ENCODE data around the gene NELL1.

Gene NELL1

DNA sequence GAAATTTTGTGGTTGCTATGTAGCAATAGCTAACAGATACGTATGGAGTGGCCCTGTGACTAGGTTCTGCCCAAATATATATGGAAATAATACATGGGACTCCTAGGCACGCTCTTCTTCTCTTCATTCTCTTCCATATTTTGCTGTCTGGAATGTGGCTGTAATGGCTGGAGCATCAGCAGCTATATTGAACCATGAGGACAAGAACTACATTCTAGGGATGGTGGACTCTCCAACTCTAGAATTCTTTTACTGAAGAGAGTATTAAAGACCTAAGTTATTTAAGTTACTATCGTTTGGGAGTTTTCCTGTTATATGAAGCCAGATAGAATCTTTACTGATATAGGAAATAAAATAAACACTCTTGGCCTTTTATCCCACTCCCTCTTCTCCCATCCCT lies 7.5 kb upstream of the NELL1 start:
- FAIRE-seq = no peak
- DNase-seq (ENCODE audit: insufficient read length, low spot score) = no peak

DNA sequence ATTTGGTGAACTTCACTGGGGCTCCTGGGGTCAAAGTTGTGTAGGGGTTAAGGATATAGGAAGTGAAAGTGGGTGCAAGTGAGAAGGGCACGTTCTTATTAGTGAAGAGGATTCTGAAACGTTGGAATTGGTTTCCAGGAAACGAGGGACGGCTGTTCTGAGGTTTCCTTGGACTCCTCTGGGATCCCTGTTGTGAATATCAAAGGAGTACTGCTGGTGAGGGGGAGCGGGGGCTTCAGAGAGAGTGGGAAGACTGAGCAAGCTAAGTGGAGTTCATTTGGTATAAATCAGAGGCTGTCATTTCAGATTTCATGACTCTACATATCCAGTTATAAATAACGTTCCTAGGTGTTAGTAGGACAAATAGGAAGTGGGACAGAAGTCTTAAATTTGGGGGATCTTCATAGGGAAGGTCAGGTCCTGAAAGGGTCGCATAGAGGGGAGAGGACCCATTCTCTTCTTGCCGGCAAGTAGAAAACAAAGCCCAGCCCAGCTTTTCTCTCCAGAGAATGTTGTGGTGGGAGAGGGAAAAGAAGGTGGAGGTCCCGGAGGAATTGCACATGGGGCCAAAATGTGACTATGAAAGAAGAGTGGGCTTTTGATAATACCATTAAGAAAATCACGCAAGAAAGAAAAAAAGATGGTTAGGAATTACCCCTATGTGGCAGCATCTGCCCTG lies 1.1 kb upstream of the NELL1 start:
- FAIRE-seq (no peak), DNase-seq (ENCODE audit: insufficient read length, low spot score) (no peak)

DNA sequence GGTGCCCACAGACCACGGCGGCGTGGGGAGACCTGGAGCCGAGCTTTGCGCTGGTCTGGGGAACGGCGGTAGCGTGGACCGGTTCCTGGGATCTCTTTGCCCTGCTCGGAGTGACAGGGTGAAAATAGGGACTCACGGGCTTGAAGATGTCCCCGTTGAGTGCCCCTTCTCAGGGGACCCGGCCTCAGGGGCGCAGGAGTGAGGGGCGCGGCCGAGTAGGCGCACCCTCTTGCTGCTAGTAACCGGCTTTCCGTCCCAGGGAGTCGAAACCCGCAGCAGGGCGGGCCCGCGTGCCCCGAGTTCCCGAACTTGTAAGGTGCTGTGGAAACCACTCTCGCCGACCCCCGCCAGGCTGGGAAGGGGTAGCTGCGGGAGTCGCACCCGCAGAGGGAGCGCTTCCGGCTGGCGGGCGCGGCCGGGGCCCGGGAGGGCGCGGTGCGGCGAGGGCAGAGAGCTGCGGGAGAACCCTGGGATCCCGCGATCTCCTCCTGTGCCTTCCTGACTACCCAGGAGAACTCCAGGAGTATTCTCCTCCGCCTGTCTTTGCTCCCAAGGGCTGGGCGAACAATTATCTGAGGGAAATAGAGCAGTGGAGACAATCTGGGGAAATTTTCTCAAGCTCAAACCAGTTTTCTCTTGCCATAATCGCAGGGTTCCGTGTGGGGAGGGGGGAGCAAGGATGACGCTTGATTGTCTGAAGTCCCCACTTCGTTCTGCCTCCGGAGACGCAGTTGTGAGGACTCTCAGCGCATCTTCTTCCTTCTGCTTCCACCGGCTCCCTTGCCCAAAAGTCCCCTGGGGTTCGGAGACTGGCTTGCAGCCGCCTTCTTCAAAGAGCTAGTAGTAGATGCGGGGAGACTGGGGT lies 666 bp downstream of the NELL1 start:
- DNase-seq (ENCODE audit: insufficient read length, low spot score) (no peak), FAIRE-seq (no peak)

DNA sequence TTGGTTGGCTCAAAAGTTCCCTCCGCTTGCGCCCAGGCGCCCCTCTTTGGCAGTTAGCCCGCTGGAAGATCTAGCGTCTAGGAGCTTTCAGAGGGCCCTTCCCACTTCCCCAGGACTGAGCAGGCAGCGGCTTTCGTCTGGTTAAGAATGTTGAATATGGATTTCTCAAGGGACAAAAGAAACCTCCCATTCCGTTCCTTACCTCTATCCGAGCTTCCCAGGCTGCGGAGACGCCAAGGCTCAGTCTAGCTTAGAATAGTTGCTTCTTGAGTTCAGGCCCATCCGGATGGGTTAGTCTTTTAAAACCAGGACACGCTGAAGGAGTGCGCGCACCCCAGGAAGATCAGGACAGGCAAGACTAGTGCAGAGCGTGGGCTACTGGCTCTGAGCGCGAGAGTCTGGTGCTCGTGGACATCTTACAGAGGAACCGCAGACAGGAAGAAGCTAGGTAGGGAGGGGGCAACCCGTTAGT lies 1.6 kb downstream of the NELL1 start:
- DNase-seq (ENCODE audit: insufficient read length, low spot score) = no peak
- no peak for FAIRE-seq

DNA sequence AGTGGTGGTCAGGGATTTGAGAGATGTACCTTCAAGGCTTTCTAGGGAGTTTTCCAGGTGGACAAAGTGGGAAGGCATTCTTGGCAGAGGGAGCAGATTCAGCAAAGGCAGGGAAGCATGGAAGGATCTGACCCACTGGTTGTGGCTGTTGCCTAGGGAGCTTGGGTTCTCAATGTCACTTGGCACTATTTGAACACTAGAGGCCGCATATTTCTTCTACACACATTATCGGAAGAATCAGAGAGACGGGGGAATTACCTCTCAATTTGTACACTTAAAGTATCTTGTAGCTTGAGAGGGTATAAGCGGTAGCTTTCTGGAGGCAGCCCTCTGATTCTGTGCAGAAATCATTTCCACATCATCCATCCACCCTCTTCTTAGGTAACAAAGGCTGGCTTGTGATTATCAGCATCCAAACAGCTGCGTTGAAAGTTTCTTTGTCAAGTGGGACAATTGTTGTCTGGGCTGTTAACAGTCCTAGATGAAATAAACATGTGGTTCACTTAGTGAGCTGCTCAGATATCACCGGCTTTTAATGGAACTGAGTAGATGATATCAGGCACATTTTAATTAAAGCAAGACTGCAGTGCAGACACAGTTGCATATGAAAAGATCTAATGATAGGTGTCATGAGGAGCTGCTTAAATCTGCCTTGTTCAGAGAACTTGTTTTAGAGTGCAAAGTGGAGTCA lies 2.6 kb downstream of the NELL1 start:
- no peak for DNase-seq (ENCODE audit: insufficient read length, low spot score)

DNA sequence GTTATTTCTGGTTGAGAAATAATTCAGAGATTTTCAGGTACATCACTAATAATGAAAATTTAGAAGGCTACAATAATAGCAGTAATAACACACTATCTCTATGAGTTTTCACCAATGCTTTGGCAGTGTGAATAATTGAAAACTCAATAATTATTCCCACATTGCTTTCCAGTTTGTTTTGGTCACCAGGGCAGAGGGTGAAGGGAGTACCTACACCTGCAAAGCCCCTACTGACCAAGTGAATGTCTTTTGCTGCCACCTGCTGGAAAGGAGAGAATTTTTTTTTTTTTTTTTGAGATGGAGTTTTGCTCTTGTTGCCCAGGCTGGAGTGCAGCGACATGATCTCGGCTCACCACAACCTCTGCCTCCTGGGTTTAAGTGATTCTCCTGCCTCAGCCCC lies 3.2 kb downstream of the NELL1 start:
- FAIRE-seq (peak; percentile 78), DNase-seq (ENCODE audit: insufficient read length, low spot score) (no peak)

More for the DNA sequence above, 2.6 kb downstream of the NELL1 start:
- no peak for FAIRE-seq

DNA sequence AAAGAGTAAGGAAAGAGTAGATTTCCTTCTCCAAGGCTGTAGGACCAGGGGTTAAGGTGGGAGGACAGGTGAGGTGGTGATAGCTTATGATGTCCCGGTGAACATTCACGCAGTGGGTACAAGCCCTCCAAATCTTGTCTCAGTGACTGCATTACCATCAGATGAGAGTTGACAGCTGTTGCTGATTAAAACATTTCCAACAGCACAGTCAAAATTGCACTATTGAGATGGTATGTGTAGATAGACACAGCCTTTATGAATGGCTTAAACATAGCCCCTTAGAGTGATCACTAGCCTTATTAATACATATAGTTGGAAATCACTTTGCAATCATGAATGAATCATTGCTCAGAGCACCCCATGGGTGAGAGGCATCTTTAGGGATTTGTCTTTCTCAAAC lies 7.3 kb downstream of the NELL1 start:
- FAIRE-seq (no peak), DNase-seq (ENCODE audit: insufficient read length, low spot score) (no peak)

DNA sequence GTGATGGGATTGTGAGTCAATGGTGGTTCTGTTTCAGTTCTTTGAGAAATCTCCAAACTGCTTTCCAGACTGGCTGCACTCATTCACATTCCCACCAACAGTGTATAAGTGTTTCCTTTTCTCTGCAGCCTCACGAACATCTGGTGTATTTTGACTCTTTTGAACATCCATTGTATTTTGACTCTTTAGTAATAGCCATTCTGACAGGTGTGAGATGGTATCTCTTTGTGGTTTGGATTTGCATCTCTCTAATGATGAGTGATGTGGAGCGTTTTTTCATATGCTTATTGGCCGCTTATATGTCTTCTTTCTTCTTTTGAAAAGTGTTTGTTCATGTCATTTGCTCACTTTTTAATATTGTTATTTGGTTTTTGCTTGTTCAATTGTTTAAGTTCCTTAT lies 19.4 kb downstream of the NELL1 start:
- DNase-seq (ENCODE audit: insufficient read length, low spot score) (no peak), FAIRE-seq (no peak)

DNA sequence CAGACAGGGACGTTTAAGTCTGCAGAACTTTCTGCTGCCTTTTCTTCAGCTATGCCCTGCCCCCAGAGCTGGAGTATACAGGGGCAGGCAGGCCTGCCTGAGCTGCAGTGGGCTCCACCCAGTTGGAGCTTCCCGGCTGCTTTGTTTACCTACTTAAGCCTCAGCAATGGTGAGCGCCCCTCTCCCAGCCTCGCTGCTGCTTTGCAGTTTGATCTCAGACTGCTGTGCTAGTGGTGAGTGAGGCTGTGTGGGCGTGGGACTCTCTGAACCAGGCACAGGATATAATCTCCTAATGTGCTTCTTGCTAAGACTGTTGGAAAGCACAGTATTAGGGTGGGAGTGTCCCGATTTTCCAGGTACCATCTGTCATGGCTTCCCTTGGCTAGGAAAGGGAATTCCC lies 38.5 kb downstream of the NELL1 start:
- DNase-seq (ENCODE audit: insufficient read length, low spot score) (no peak), FAIRE-seq (no peak)

DNA sequence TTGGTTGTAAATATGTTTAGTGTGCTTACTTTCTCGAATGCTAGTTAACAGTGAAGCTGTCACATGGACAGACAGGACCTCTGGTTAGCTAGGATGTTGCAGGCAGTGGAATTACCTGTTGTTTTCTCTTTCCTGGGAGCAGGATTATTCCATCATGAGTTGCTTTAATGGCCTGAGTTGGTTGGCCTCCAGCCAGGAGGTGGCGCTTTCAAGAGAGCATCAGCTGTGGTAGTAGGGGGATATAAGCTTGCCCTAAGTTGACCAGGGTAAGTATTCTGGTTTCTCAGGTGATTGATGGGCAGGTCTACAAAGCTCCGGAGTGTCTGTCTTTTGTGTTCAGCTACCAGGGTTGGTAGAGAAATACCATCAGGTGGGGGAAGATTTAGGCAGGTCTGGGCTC lies 43.5 kb downstream of the NELL1 start:
- DNase-seq (ENCODE audit: insufficient read length, low spot score) (no peak), FAIRE-seq (no peak)

DNA sequence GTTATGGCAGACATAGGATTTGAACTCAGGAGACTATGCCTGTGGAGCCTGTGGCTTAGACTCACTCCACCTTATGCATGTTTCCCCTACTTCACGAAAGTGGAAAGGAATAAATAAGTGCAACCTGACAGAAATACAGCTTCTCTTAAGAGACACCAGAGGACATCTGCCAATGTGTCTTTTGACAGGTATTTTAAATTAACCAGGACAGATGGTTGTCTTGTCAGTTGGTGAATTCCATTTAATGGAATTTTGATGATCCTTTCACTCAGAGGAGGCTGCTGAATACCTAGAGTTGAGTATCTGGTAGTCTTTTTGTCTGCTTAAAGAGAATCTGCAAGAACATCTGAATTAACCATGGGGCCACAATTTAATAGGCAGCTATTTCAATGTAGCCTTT lies 46.1 kb downstream of the NELL1 start:
- DNase-seq (ENCODE audit: insufficient read length, low spot score) (no peak), FAIRE-seq (no peak)

DNA sequence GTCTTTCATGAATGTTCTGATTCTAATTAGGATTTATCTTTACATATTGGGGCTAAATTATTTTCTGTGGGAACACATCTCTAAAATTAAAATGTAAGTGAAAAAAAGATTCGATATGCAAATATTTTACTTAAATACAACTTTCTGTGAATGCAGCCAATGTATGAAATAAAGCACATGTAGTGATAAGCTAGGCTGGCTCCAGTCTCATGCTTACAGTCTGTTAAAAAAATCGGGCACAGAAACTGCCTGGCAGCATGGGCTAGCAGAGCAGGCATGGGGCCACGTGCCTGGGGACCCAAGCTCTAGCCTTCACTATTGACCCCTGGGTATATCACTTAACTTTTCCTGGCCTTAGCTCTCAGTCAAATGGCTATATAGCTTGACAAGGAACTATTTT lies 46.5 kb downstream of the NELL1 start:
- DNase-seq (ENCODE audit: insufficient read length, low spot score) = no peak
- no peak for FAIRE-seq

DNA sequence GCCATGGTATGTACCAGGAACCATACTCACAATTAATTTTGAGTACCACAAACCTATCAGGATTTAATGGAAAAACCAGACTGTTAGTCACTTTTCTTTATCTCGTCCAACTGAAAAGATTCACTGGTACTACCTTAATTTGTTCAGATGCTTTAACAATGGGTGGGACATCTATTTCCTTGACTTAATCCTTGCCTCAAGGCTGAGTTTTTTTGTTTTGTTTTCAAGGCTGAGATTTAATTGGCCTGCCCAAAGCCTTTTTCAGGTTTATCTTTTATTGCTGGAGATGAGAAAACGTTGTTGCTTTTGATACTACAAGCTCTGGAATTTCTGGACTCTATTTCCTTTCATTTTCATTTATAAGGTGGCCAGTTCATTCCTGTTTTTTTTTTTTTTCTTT lies 50.4 kb downstream of the NELL1 start:
- no peak for DNase-seq (ENCODE audit: insufficient read length, low spot score)
- FAIRE-seq = no peak

DNA sequence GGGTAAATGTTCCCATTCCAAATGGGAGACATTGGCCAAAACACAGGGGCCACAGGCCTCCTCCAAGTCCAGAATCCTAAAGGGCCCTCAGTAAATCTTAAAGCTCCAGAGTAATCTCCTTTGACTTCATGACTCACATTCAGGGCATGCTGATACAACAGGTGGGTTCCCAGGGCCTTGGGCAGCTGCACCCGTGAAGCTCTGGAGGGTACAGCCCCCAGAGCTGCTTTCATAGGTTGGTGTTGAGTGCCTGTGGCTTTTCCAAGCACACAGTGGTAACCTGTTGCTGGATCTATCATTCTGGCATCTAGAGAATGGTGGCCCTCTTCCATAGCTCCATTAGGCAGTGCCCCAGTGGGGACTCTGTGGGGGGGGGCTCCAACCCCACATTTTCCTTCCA lies 54.0 kb downstream of the NELL1 start:
- no peak for DNase-seq (ENCODE audit: insufficient read length, low spot score)
- FAIRE-seq = no peak

DNA sequence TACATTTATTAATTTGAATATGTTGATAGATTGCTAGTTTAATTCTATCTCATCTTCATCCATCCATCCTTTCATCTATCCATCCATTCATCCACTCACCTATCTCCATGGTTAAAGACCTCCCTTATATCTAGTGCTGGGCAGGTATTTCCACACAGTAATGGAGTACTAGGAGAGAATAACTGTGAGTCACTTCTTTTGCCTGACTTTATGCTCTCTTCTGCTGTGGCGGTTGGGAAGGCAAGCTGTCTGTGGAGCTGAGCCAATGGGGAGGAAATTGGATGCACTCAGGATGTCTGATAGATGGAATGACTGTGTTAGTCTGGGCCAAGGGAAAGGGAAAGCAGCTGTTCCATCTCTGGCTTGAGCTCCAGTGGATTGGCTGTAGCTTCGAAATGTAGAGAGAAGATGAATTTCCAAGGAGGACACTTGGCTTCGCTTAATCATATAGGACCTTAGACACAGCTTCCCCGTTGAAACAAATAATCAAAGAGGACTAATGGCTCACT lies 60.3 kb downstream of the NELL1 start:
- no peak for DNase-seq (ENCODE audit: insufficient read length, low spot score)
- FAIRE-seq = no peak

DNA sequence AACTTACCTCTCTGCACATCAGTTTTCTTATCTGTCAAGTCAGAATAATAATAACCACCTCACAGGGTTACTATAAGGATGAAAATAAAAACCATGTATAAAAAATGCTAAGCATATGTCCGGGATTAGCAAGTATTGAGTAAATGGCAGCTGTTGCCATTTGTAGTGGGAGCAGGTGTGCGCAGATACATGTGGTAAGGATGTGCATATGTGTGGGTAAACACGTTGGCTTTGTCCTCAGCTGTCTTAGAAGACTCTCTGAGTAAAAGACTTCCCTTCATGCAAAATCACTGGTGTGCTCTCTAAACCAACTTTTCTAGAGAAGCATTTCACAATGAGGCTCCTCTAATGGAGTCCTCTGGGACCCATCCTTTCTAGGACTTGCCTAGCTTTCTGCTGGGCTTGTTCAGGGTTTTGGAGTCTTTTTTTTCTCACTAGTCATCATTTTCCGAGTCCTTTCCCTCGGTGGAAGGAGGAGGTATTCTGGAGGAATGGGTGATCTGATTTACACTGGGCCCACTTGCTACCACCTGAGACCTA lies 62.4 kb downstream of the NELL1 start:
- no peak for FAIRE-seq
- DNase-seq (ENCODE audit: insufficient read length, low spot score) = no peak

DNA sequence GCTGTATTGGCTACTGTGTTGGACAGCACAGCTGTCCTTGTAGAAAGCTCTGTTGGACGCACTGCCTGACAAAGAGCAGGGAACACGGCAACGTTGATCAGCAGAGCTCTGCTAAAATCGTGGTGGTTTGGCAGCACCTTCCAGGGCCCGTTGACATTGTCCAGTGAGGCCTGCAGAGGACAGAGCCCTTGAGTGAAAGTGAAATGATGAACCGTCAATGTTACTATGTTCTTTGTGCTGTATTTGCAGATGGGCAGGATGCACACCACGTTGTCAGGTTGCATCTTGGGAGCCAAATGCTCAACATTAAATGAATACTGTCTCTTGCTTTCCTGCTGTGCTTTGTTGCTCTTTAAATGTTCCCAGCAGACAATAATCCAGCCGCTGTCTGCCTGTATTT lies 69.7 kb downstream of the NELL1 start:
- no peak for FAIRE-seq
- DNase-seq (ENCODE audit: insufficient read length, low spot score) = no peak

DNA sequence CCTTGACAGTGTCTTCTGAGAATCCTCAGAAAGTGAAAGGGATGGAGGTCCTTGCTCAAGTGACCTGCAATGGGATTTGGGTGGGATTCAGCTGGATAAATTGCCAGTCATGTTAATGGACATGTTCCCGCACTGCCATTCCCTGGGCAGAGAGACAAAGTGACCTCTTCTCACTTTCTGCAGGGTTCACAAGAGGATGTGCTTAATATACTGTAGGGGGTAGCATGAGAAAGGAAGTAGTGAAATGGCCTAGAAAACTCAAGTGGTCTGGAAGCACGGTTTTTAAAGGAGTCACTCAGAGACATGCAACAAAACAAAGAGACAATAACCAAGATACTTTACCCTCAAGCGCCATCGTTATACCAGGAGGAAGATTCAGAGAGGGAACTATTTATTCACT lies 70.2 kb downstream of the NELL1 start:
- no peak for DNase-seq (ENCODE audit: insufficient read length, low spot score)
- no peak for FAIRE-seq

DNA sequence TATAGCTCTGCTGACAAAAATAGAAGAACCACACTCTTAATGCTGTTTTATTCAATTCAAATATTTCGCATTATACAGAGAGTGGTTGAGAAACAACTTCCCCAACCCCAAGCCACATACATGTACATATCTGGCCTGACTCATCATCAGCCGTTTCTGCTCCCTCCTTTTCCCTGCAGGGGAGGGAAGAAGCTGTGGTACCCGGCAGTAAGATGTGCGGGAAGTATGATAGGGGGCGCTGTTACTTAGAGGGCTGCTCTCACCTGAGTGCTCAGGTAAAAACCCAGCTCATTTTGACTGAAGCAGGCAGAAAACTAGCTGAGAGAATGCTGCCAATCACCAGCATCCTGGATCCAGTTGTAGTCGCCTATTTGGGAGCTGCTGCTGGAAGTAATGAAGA lies 85.5 kb downstream of the NELL1 start:
- no peak for FAIRE-seq
- no peak for DNase-seq (ENCODE audit: insufficient read length, low spot score)

DNA sequence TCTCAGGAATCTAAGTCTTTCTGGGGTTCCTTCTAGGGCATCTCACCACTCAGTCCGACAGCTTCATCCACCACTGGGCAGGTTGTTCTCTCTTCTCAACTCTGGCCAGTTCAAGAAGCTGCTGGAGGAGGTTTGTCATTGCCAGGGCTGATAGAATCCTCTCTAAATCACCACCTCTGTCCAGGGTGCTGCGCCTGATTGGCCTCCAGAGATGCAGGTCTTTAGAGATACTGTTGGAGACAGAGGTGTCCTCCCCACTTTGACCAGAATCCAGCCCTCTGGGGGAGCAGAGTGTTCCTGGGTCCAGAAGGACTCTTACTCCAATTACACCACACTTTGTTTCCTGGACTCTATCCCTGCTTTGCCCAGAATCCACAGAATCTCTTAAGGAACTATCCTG lies 90.2 kb downstream of the NELL1 start:
- FAIRE-seq (no peak), DNase-seq (ENCODE audit: insufficient read length, low spot score) (no peak)

DNA sequence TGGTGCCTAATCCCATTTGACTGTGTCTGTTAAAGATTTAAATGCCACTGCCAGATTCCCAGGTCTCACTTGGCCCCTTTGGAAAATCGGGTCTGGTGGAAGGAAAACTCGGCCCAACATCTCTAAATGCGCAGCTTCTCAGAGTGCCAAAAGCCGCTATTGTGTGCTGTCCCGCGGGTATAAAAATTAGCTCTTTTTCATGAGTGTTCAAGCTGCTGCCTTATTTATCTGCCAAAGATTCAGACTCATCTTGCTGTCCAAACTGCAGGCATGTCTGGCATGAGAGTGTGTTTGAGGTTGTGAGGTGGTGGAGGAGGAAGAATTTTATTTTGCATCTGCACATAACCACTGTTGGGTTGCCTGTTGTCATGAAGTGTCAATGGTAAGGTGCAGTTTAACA lies 91.4 kb downstream of the NELL1 start:
- DNase-seq (ENCODE audit: insufficient read length, low spot score) (no peak), FAIRE-seq (no peak)
